GM12878 (cell line): ENCODE measurements around the gene CDCA8. TPM values are rescaled to one million over a fixed set of nuclear protein-coding genes. Genes with fewer than 3 reads are reported as not detected.

Experiments used
- ATAC-seq: fragments of 200-7000 bp; cut with Tn5 transposase; 3 replicates; pipeline ENCODE4 v1.9.1; 2020; ENCODE audit warnings: mild to moderate bottlenecking, moderate library complexity
- BruUV-seq: library from RNA; stranded (reverse); fragments of 400-500 nt; replicated peaks from 2 replicates; lab custom pipeline; 2021; lab: Mats Ljungman, UMichigan
- CTCF ChIA-PET: fragments of 300-600 bp; sonication (Branson Sonifier 250); formaldehyde crosslinking; extraction: SDS; loops from one replicate; lab custom pipeline; 2021; ENCODE audit warnings: inconsistent platforms; lab: Yijun Ruan, JAX
- POLR2A ChIA-PET: fragments of 350-600 bp; formaldehyde crosslinking; extraction: SDS; loops from one replicate; lab custom pipeline; 2021; ENCODE audit warnings: inconsistent platforms; lab: Charles Lee
- RAD21 ChIA-PET: fragments of 300-600 bp; sonication (Branson Sonifier 250); formaldehyde crosslinking; loops from one replicate; lab custom pipeline; 2023; ENCODE audit warnings: antibody characterized with exemption; ENCODE audit not compliant: unreplicated experiment; lab: Charles Lee
- SMC1A ChIA-PET: fragments of 300-600 bp; sonication (Branson Sonifier 250); formaldehyde crosslinking; loops from one replicate; lab custom pipeline; 2023; ENCODE audit not compliant: unreplicated experiment, uncharacterized antibody; lab: Charles Lee
- DNase-seq: peaks from one replicate; pipeline ENCODE4 v3.0.0-alpha.2; 2011; ENCODE audit warnings: low read depth, low spot score
- FAIRE-seq: peaks from 3 replicates; lab custom pipeline; 2011; peaks lifted over from hg19 to GRCh38; lab: Jason Lieb, UNC
- H2AFZ ChIP-seq: 2 replicates; pipeline ENCODE4 v1.6.0; 2011; ENCODE audit warnings: low read depth, low read length, control low read depth; ENCODE audit not compliant: control insufficient read depth
- H3K27ac ChIP-seq: 2 replicates; pipeline ENCODE4 v1.5.1; 2011; ENCODE audit warnings: control low read depth; ENCODE audit not compliant: control insufficient read depth, insufficient read depth
- H3K27me3 ChIP-seq, 2 experiments: replicated peaks in 1 of 2; 2 replicates each; pipeline versions ENCODE4 v1.6.0 to v1.6.1; 2011; ENCODE audit warnings: low read length in 1 of 2; ENCODE audit not compliant: control insufficient read depth in 2 of 2, insufficient read depth in 2 of 2
- H3K36me3 ChIP-seq, 2 experiments: 2 replicates each; pipeline ENCODE4 v1.5.1; 2011; ENCODE audit warnings: low read length in 1 of 2; ENCODE audit not compliant: control insufficient read depth in 2 of 2, insufficient read depth in 2 of 2
- H3K4me1 ChIP-seq: 2 replicates; pipeline ENCODE4 v1.6.1; 2011; ENCODE audit warnings: mild to moderate bottlenecking, low read length, moderate library complexity, mixed read lengths; ENCODE audit not compliant: control insufficient read depth, insufficient read depth
- H3K4me2 ChIP-seq: 2 replicates; pipeline ENCODE4 v1.6.0; 2011; ENCODE audit warnings: control low read depth; ENCODE audit not compliant: control insufficient read depth, insufficient read depth
- H3K4me3 ChIP-seq: fragments of 200-600 bp; sonication (generic); 2 replicates; pipeline ENCODE4 v1.5.1; 2016
- H3K79me2 ChIP-seq: 2 replicates; pipeline ENCODE4 v1.6.0; 2011; ENCODE audit warnings: low read length; ENCODE audit not compliant: control insufficient read depth, insufficient read depth
- H3K9ac ChIP-seq: 2 replicates; pipeline ENCODE4 v1.8.0; 2011; ENCODE audit warnings: low read length, control low read depth, mixed read lengths; ENCODE audit not compliant: control insufficient read depth, insufficient read depth
- H3K9me3 ChIP-seq: replicated peaks from 3 replicates; pipeline ENCODE4 v1.5.1; 2011; ENCODE audit warnings: mild to moderate bottlenecking, low read length; ENCODE audit not compliant: control insufficient read depth, insufficient read depth
- H4K20me1 ChIP-seq: 2 replicates; pipeline ENCODE4 v1.6.0; 2011; ENCODE audit not compliant: control insufficient read depth, insufficient read depth
- BACH1 ChIP-seq: fragments of 450-650 bp; IDR thresholded peaks from 2 replicates; pipeline ENCODE4 v1.6.1; 2017; ENCODE audit warnings: mild to moderate bottlenecking, borderline replicate concordance
- HCFC1 ChIP-seq: fragments of 150-350 bp; IDR thresholded peaks from 2 replicates; pipeline ENCODE4 v1.6.1; 2014; ENCODE audit warnings: low read length
- NBN ChIP-seq: fragments of 450-650 bp; IDR thresholded peaks from 2 replicates; pipeline ENCODE4 v1.6.1; 2016
- PBX3 ChIP-seq: IDR thresholded peaks from 2 replicates; pipeline ENCODE4 v1.6.1; 2011; ENCODE audit warnings: mild to moderate bottlenecking, low read depth, low read length, moderate library complexity; ENCODE audit not compliant: insufficient replicate concordance
- ZBTB40 ChIP-seq: fragments of 450-650 bp; IDR thresholded peaks from 2 replicates; pipeline ENCODE4 v1.6.1; 2016; ENCODE audit warnings: mild to moderate bottlenecking, moderate library complexity, borderline replicate concordance
- ZSCAN29 ChIP-seq: fragments of 450-650 bp; IDR thresholded peaks from 2 replicates; pipeline ENCODE4 v1.6.1; 2017; ENCODE audit warnings: mild to moderate bottlenecking, moderate library complexity
- WGBS: methylation state at CpG from one replicate; pipeline ENCODE4 v1.1.6; 2016; ENCODE audit warnings: low lambda C conversion rate; ENCODE audit not compliant: insufficient replicate concordance, insufficient coverage; ENCODE audit errors: missing lambda C conversion rate; 5-methylcytosine and 5-hydroxymethylcytosine counted together
- in situ Hi-C: fragments of 300-500 bp; cut with MboI; formaldehyde crosslinking; loops from 9 replicates; pipeline ENCODE4 v1.14.3; 2018; ENCODE audit warnings: mixed read lengths
- intact Hi-C: fragments of 100-400 bp; cut with micrococcal nuclease; formaldehyde crosslinking; loops from one replicate; pipeline ENCODE4 v1.14.2; 2022; ENCODE audit not compliant: unreplicated experiment
- polyA plus RNA-seq, 11 experiments: library from polyadenylated mRNA; depleted of rRNA in 4 of 11; unstranded in 6 of 11; stranded (reverse) in 5 of 11; fragments of >200 nt; fragmentation: Nextera tagmentation in 4 of 11; fragmentation: Illumina TruSeq in 1 of 11; extraction: Ambion mirVana in 4 of 11; extraction: Trizol in 1 of 11; gene quantifications; 1 replicate in 1 of 11; 2 replicates in 10 of 11; pipeline versions ENCODE4 v1.2.1 to v1.2.3, GENCODE V29; 2011 to 2016; ENCODE audit warnings: inconsistent platforms in 2 of 11, missing spikeins in 2 of 11, low read depth in 1 of 11
- total RNA-seq, 4 experiments: library from RNA; depleted of rRNA in 3 of 4; stranded (reverse); fragments of >200 nt in 3 of 4; fragmentation: Illumina TruSeq in 1 of 4; extraction: Trizol in 1 of 4; gene quantifications; 2 replicates each; pipeline versions ENCODE4 v1.2.1 to v1.2.3, GENCODE V29; 2013 to 2021
- TF ChIP-seq, protein P1 (sequence below): fragments of 150-350 bp; IDR thresholded peaks from 2 replicates; pipeline ENCODE4 v1.6.1; 2016; ENCODE audit warnings: low read depth, low read length
- TF ChIP-seq, protein P2 (sequence below): IDR thresholded peaks from 2 replicates; pipeline ENCODE4 v1.6.1; 2011; ENCODE audit warnings: low read depth, low read length, improper control_type of control experiment, borderline replicate concordance
- TF ChIP-seq, protein P3 (sequence below): fragments of 450-650 bp; IDR thresholded peaks from 2 replicates; pipeline ENCODE4 v1.6.1; 2016; ENCODE audit warnings: mild to moderate bottlenecking

CDCA8 gene
- total and polyA plus RNA-seq, 10 of the 15 experiments (the other 5 are each of a cell fraction or from before 2014, with no cell fraction given), result 21.3 to 98.1 (median 61.4) TPM

GRCh38 chr1:37662031-37662755, 30.1 kb upstream of the CDCA8 start (continued):
- TF ChIP-seq, protein P1, sequence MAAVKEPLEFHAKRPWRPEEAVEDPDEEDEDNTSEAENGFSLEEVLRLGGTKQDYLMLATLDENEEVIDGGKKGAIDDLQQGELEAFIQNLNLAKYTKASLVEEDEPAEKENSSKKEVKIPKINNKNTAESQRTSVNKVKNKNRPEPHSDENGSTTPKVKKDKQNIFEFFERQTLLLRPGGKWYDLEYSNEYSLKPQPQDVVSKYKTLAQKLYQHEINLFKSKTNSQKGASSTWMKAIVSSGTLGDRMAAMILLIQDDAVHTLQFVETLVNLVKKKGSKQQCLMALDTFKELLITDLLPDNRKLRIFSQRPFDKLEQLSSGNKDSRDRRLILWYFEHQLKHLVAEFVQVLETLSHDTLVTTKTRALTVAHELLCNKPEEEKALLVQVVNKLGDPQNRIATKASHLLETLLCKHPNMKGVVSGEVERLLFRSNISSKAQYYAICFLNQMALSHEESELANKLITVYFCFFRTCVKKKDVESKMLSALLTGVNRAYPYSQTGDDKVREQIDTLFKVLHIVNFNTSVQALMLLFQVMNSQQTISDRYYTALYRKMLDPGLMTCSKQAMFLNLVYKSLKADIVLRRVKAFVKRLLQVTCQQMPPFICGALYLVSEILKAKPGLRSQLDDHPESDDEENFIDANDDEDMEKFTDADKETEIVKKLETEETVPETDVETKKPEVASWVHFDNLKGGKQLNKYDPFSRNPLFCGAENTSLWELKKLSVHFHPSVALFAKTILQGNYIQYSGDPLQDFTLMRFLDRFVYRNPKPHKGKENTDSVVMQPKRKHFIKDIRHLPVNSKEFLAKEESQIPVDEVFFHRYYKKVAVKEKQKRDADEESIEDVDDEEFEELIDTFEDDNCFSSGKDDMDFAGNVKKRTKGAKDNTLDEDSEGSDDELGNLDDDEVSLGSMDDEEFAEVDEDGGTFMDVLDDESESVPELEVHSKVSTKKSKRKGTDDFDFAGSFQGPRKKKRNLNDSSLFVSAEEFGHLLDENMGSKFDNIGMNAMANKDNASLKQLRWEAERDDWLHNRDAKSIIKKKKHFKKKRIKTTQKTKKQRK, result no peak
- TF ChIP-seq BACH1 (no peak), HCFC1 (no peak), NBN (no peak)
- TF ChIP-seq, protein P2, sequence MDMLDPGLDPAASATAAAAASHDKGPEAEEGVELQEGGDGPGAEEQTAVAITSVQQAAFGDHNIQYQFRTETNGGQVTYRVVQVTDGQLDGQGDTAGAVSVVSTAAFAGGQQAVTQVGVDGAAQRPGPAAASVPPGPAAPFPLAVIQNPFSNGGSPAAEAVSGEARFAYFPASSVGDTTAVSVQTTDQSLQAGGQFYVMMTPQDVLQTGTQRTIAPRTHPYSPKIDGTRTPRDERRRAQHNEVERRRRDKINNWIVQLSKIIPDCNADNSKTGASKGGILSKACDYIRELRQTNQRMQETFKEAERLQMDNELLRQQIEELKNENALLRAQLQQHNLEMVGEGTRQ, result no peak

DNA sequence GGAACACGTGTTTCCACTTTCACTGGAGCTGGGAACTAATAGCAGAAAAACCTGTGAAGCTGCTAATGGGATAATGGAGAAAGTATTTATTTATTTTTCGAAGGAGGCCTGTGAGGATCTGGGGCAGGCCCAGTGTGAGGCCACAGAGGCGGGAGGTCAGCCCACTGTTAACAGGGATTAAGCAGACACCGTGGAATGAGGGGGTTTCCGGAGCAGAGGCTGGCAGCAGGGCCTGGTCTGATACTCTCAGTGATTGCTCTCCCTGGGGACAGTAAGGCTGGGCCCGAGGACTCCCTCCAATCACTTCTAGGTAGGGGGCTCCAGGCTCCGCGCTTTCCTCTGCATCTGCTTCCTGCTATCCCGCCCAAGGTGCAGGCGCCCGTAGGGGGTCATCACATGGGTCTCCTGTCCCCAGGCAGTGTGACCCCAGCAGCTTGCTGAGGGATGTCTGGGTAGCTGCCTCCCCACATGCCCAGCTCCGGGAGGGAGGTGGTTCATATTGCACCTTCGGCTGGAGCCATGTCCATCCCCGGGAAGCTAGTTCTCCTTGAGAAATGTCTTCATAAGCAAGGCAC, 28.8 kb upstream of the CDCA8 start:
- DNase-seq (no peak), ATAC-seq (no peak), FAIRE-seq (no peak)
- Histone ChIP-seq H3K27ac (no peak overlapping the region), H3K36me3 (no peaks in the 10 kb centered on the region), H3K4me1 (no peaks in the 10 kb centered on the region), H3K27me3 (no peaks in the 10 kb centered on the region; a peak in 1 of 4 replicates), H4K20me1 (no peaks in the 10 kb centered on the region), H3K4me2 (no peak overlapping the region), H3K79me2 (no peaks in the 10 kb centered on the region), H3K4me3 (no peak overlapping the region), H3K9ac (no peak overlapping the region), H3K9me3 (no peaks in the 10 kb centered on the region), H2AFZ (no peak overlapping the region)
- in situ Hi-C loops, result no loop called here
- BruUV-seq, result no TSS peak
- intact Hi-C loops, result no loop called here
- ChIA-PET RAD21 (no interaction called here), SMC1A (interaction anchor here (1.3 to 1.8 kb wide), 2 partner anchors 18 to 182 kb away, joined by 3 to 5 read pairs; no protein-coding TSS in a partner anchor), POLR2A (no interaction called here), CTCF (interaction anchor here (1.4 kb wide), 1 partner anchor 60 kb away, joined by 6 read pairs; no protein-coding TSS in a partner anchor)
- 63% methylated on average over 14 of the region's 14 CpGs for WGBS
- TF ChIP-seq ZSCAN29, result no peak
- no peak for TF ChIP-seq PBX3
- TF ChIP-seq, protein P3, sequence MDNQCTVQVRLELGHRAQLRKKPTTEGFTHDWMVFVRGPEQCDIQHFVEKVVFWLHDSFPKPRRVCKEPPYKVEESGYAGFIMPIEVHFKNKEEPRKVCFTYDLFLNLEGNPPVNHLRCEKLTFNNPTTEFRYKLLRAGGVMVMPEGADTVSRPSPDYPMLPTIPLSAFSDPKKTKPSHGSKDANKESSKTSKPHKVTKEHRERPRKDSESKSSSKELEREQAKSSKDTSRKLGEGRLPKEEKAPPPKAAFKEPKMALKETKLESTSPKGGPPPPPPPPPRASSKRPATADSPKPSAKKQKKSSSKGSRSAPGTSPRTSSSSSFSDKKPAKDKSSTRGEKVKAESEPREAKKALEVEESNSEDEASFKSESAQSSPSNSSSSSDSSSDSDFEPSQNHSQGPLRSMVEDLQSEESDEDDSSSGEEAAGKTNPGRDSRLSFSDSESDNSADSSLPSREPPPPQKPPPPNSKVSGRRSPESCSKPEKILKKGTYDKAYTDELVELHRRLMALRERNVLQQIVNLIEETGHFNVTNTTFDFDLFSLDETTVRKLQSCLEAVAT, result no peak
- no peak for TF ChIP-seq ZBTB40
- no peak for TF ChIP-seq HCFC1
